NCI-H1930 (cell line): ENCODE data around the gene KLHL26.
A peak's percentile ranks its signal among the peaks of the same experiment; 100 is the strongest.
"Not testable (repeated sequence)": the region's sequence is repeated elsewhere in the genome, so short reads cannot be mapped to it uniquely, and the experiment has no call there.

Experiments used
- DNase-seq, 2 experiments: peaks; one replicate each; lab custom pipeline; 2025; lab: John Stamatoyannopoulos, UW

The KLHL26 gene, protein sequence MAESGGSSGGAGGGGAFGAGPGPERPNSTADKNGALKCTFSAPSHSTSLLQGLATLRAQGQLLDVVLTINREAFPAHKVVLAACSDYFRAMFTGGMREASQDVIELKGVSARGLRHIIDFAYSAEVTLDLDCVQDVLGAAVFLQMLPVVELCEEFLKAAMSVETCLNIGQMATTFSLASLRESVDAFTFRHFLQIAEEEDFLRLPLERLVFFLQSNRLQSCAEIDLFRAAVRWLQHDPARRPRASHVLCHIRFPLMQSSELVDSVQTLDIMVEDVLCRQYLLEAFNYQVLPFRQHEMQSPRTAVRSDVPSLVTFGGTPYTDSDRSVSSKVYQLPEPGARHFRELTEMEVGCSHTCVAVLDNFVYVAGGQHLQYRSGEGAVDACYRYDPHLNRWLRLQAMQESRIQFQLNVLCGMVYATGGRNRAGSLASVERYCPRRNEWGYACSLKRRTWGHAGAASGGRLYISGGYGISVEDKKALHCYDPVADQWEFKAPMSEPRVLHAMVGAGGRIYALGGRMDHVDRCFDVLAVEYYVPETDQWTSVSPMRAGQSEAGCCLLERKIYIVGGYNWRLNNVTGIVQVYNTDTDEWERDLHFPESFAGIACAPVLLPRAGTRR

GRCh38 chr19:18636969-18637629, at the start of gene KLHL26:
Gene KLHL26, plus strand, starts transcription at chr19:18637028. Its CDS starts 27 bp downstream, at chr19:18637055.
- DNase-seq = no peak

GRCh38 chr19:18587561-18587960, 49.3 kb upstream of the KLHL26 start:
- no peak for DNase-seq

GRCh38 chr19:18587962-18588610, 48.7 kb upstream of the KLHL26 start:
- DNase-seq = no peak

- peak; percentile 61 to 74 for DNase-seq
These were observed 48.0 kb upstream of the KLHL26 start, which contains the start of gene REX1BD for GRCh38 chr19:18588611-18589379. Gene REX1BD, plus strand, starts transcription at chr19:18588798. Its CDS starts 4 bp downstream, at chr19:18588802.

GRCh38 chr19:18589380-18590272, 47.2 kb upstream of the KLHL26 start:
- peak; percentile 43 to 54 for DNase-seq

GRCh38 chr19:18590273-18591272, 46.3 kb upstream of the KLHL26 start:
- peak; percentile 77 to 93 for DNase-seq

DNA sequence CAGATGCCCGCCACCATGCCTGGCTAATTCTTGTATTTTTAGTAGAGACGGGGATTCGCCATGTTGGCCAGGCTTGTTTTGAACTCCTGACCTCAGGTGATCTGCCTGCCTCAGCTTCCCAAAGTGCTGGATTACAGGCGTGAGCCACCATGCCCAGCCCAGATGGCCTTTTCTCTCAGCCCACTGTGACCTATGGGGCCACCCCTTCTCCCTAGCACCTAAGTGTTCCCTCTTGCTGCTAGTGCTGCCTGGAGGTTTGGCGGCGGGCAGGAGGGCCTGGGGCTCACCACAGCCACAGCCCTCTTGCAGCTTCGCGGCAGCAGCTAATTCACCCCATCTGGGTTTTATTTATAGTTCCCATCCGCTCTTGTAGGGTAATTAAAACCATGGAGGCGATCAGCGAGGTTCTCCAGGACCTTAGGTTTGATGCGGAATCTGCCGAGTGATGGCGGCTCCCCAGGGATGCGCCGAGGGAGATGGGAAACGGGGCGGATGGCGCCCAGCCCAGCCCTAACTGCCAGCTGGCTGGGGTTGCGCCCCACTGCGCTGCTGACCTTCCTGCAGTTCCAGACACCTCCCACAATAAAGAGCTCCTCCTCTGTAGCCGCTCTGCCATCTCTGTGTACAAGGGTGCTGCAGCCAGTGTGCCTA, 45.0 kb upstream of the KLHL26 start:
- DNase-seq = no peak

DNA sequence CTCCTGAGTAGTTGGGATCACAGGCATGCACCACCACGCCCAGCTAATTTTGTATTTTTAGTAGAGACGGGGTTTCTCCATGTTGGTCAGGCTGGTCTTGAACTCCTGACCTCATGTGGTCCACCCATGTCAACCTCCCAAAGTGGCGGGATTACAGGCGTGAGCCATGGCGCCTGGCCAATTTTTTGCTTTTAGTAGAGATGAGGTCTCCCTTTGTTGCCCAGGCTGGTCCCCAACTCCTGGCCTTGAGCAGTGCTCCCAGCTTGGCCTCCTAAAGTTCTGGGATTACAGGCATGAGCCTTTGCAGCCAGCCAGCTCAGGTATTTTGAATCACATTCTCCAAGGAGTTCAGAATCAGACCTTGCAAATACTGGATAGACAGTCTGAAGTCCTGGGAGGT, 44.1 kb upstream of the KLHL26 start:
- not testable (repeated sequence) for DNase-seq

DNA sequence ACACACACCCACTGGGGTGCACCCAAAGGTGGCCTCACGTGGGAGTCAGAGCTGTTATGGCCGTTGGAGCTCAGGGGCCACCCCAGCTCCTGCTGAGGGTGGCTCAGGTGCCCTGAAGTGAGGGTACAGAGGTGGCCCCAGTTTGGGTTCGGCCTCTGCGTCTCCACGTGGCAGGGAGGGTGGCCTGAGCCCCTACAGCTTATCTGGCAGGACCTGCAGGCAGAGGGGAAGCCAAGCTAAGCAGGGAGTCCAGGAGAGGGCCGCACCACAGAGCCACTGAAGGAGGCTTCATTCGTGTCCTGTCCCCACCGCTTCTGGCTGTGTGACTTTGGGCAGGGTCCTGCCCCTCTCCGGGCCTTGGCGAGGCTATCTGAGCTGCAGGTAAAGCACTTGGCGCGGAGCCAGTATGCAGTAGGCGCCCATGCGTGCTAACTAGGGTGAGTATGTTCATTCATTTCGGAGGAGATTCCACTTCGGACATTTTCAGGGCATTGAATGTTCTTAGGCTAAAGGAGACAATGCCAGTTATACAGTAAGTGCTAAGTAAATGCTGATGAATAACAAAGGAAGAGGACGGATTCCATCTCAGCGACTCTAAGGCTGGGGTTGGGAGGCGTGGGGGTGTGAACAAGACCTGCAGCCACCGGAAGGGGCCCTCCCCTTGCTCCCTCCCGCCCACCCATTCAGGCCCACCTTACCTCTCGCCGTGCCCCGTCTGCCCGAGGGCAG, 43.3 kb upstream of the KLHL26 start:
- no peak for DNase-seq

DNA sequence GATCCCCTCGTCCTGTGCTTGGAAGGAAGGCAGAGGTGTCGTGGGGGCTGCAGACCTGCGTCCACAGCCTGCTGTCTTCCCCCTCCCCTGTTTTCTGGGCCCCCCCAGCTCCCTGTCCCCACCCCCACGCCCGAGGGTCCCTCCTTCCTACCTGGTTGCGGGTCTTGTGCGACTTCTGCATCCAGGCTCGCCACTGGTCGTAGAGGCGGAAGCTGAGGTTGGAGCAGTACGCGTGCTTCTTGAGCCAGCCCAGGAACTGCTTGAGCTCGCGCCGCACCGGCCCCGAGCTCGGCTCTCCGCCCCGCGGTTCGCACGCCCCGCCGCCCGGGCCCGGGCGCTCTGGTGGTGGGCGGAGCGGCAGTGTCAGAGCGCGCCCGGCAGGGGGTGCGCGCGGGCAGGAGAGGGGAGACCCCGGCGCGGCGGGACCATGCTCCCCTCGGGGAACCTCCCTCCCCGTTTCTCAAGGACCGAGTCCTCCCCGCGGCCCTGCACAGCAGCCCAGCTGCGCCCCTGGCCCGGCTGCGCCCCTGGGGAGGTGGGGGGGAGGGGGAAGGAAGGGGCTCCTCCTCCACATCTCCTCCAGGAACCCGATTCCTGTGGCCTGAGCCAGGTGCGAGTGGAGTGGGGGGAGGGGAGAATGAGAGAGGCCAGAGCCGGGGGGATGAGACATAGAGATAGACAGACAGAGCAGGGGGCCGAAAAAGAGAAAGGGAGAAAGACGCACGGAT, 42.6 kb upstream of the KLHL26 start:
- DNase-seq = peak; percentile 45 to 49

GRCh38 chr19:18594824-18595373, 41.9 kb upstream of the KLHL26 start:
- DNase-seq = no peak

DNA sequence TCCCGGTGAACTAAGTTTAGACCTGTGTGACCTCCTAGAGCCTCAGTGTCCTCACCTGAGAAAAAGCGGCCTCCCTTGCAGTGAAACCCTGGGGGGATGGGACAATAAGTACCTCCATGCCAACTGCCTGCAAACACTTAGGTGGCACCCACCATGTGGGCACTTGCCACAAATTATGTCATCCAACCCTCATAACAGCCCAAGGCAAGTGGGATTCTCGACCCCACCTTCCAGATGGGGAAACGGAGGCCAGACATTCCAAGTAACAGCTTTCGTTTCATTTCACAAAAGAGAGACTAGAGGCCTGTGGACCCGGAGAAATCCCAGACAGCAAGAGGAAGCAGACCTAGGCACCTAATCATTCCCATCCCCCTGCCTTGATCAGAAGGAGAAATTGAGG, 41.4 kb upstream of the KLHL26 start:
- no peak for DNase-seq

DNA sequence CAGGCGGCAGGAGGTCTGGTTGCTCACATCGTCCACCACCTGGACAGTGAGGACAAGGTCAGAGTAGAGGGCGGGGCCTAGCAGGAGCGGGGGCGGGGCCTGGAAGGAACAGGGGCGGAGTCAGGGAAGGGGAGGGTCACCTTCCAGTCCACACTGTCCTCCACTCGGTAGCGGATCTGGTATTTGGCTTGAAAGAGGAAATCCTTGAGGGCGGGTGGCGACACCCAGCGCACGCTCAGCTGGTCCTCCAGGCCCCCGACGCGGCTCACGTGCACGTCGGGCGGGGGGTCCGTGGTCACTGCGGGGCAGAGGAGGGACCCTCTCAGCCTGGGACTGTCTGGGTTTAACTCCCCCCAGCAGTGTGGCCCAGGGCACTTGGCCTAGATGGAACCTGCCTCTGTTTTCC, 40.1 kb upstream of the KLHL26 start:
- DNase-seq = no peak

GRCh38 chr19:18597809-18598660, 38.8 kb upstream of the KLHL26 start:
- no peak for DNase-seq

DNA sequence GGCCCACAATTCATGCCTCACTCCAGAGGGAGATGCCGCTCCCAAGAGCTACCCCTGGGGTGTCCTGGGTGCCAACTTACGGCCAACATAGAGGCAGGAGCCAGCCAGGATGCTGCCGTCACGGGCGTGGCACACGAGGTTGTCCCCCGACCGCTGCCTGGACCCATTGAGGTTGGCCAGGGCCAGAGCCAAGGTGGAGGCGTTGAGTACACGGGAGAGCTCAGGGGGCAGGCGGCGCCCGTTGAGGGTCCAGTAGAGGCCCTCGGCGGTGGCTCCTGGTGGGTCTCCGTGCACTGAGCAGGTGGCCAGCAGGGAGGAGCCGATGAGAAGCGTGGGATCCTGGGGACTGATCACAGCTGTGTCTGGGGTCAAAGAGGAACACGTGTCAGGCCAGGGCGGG, 37.3 kb upstream of the KLHL26 start:
- DNase-seq = no peak
